ENCODE results near the gene SRP14. TPM values are rescaled to one million over a fixed set of nuclear protein-coding genes. Genes with fewer than 3 reads are reported as not detected.
A peak's percentile ranks its signal among the peaks of the same experiment; 100 is the strongest.
"Not testable (repeated sequence)": the region's sequence is repeated elsewhere in the genome, so short reads cannot be mapped to it uniquely, and the experiment has no call there.

Gene SRP14
- total and polyA plus RNA-seq, 4 donors = 136 to 421 (median 272) TPM

GRCh38 chr15:40080104-40080503, 41.1 kb upstream of the SRP14 start:
- no peaks in the 10 kb centered on the region for H3K36me3 ChIP-seq (ENCODE audit: control insufficient read depth in 4 of 4, insufficient read depth in 4 of 4, low read length in 4 of 4)
- WGBS, 2 donors = 33 to 58% methylated on average over 1 of the region's 1 CpG
- no peak overlapping the region for H3K27ac ChIP-seq (ENCODE audit: low read depth in 1 of 2, low read length in 1 of 2)
- H3K4me1 ChIP-seq (ENCODE audit: control insufficient read depth in 5 of 5, insufficient read depth in 5 of 5, low read length in 5 of 5) = peaks cover 10 to 28% (median 16%) of the 10 kb centered on the region in 5 donors
- no peaks in the 10 kb centered on the region for H3K9me3 ChIP-seq (ENCODE audit: control insufficient read depth in 4 of 4, insufficient read depth in 3 of 4, low read length in 3 of 4)
- no peak overlapping the region for H3K4me3 ChIP-seq
- TF ChIP-seq CTCF (IDR thresholded peaks at IDR 0.05; ENCODE audit: control extremely low read depth, extremely low read depth) = no peak
- no peaks in the 10 kb centered on the region for H3K27me3 ChIP-seq (ENCODE audit: control insufficient read depth in 3 of 3, insufficient read depth in 3 of 3, low read length in 2 of 3)
- ATAC-seq (ENCODE audit: insufficient read depth, low FRiP score) = no peak
- DNase-seq = no peak
- no peak overlapping the region for H3K9ac ChIP-seq (ENCODE audit: insufficient read depth in 1 of 2, low read length in 2 of 2)

- TF ChIP-seq CTCF (IDR thresholded peaks at IDR 0.05; ENCODE audit: control extremely low read depth, extremely low read depth) = no peak
- WGBS, 2 donors = 95 to 96% methylated on average over 6 of the region's 6 CpGs
These were observed 40.5 kb upstream of the SRP14 start for GRCh38 chr15:40079456-40079855.

GRCh38 chr15:40075298-40076044, 36.5 kb upstream of the SRP14 start:
- peak; percentile 40 for ATAC-seq (ENCODE audit: insufficient read depth, low FRiP score)
- H3K4me1 ChIP-seq (ENCODE audit: control insufficient read depth in 5 of 5, insufficient read depth in 5 of 5, low read length in 5 of 5) = peaks cover 0 to 10% (median 3%) of the 10 kb centered on the region in 5 donors
- no peak overlapping the region for H3K4me3 ChIP-seq

More at GRCh38 chr15:40079456-40079855, 40.5 kb upstream of the SRP14 start:
- Histone ChIP-seq H3K27ac (ENCODE audit: low read depth in 1 of 2, low read length in 1 of 2) (no peak overlapping the region), H3K9ac (ENCODE audit: insufficient read depth in 1 of 2, low read length in 2 of 2) (no peak overlapping the region), H3K4me3 (no peak overlapping the region), H3K27me3 (ENCODE audit: control insufficient read depth in 3 of 3, insufficient read depth in 3 of 3, low read length in 2 of 3) (no peaks in the 10 kb centered on the region), H3K36me3 (ENCODE audit: control insufficient read depth in 4 of 4, insufficient read depth in 4 of 4, low read length in 4 of 4) (no peaks in the 10 kb centered on the region), H3K4me1 (ENCODE audit: control insufficient read depth in 5 of 5, insufficient read depth in 5 of 5, low read length in 5 of 5) (peaks cover 10 to 28% (median 16%) of the 10 kb centered on the region in 5 donors), H3K9me3 (ENCODE audit: control insufficient read depth in 4 of 4, insufficient read depth in 3 of 4, low read length in 3 of 4) (no peaks in the 10 kb centered on the region)
- DNase-seq = no peak
- ATAC-seq (ENCODE audit: insufficient read depth, low FRiP score) = no peak

GRCh38 chr15:40074656-40075055, 35.7 kb upstream of the SRP14 start:
- not testable (repeated sequence) for H3K4me3 ChIP-seq; H3K27me3 ChIP-seq (ENCODE audit: control insufficient read depth in 3 of 3, insufficient read depth in 3 of 3, low read length in 2 of 3); H3K9ac ChIP-seq (ENCODE audit: insufficient read depth in 1 of 2, low read length in 2 of 2); H3K27ac ChIP-seq (ENCODE audit: low read depth in 1 of 2, low read length in 1 of 2); DNase-seq; H3K36me3 ChIP-seq (ENCODE audit: control insufficient read depth in 4 of 4, insufficient read depth in 4 of 4, low read length in 4 of 4); ATAC-seq (ENCODE audit: insufficient read depth, low FRiP score); H3K9me3 ChIP-seq (ENCODE audit: control insufficient read depth in 4 of 4, insufficient read depth in 3 of 4, low read length in 3 of 4)
- peaks cover 0 to 13% (median 5%) of the 10 kb centered on the region in 5 donors for H3K4me1 ChIP-seq (ENCODE audit: control insufficient read depth in 5 of 5, insufficient read depth in 5 of 5, low read length in 5 of 5)
- WGBS, 2 donors = 96% methylated on average over 13 to 27 of the region's 27 CpGs

More at GRCh38 chr15:40075298-40076044, 36.5 kb upstream of the SRP14 start:
- Histone ChIP-seq H3K36me3 (ENCODE audit: control insufficient read depth in 4 of 4, insufficient read depth in 4 of 4, low read length in 4 of 4) (no peaks in the 10 kb centered on the region), H3K9ac (ENCODE audit: insufficient read depth in 1 of 2, low read length in 2 of 2) (no peak overlapping the region), H3K27ac (ENCODE audit: low read depth in 1 of 2, low read length in 1 of 2) (peak overlapping the region in 1 of 2 donors; percentile 62), H3K27me3 (ENCODE audit: control insufficient read depth in 3 of 3, insufficient read depth in 3 of 3, low read length in 2 of 3) (no peaks in the 10 kb centered on the region), H3K9me3 (ENCODE audit: control insufficient read depth in 4 of 4, insufficient read depth in 3 of 4, low read length in 3 of 4) (no peaks in the 10 kb centered on the region)
- TF ChIP-seq CTCF (IDR thresholded peaks at IDR 0.05; ENCODE audit: control extremely low read depth, extremely low read depth) = no peak
- 66% methylated on average over 18 of the region's 18 CpGs for WGBS, 2 donors
- no peak for DNase-seq

- H3K27me3 ChIP-seq (ENCODE audit: control insufficient read depth in 3 of 3, insufficient read depth in 3 of 3, low read length in 2 of 3); H3K9ac ChIP-seq (ENCODE audit: insufficient read depth in 1 of 2, low read length in 2 of 2); H3K36me3 ChIP-seq (ENCODE audit: control insufficient read depth in 4 of 4, insufficient read depth in 4 of 4, low read length in 4 of 4); DNase-seq; H3K4me3 ChIP-seq; ATAC-seq (ENCODE audit: insufficient read depth, low FRiP score); H3K27ac ChIP-seq (ENCODE audit: low read depth in 1 of 2, low read length in 1 of 2); H3K9me3 ChIP-seq (ENCODE audit: control insufficient read depth in 4 of 4, insufficient read depth in 3 of 4, low read length in 3 of 4): not testable (repeated sequence)
- WGBS, 2 donors = 43 to 80% methylated on average over 34 of the region's 34 CpGs
- H3K4me1 ChIP-seq (ENCODE audit: control insufficient read depth in 5 of 5, insufficient read depth in 5 of 5, low read length in 5 of 5) = peaks cover 0 to 19% (median 5%) of the 10 kb centered on the region in 5 donors
These were observed 34.9 kb upstream of the SRP14 start for GRCh38 chr15:40073716-40074490.

All from lung (tissue), 12 donors.